Ovary (tissue), 10 donors: Measurements from ENCODE around the gene CARTPT. TPM values are rescaled to one million over a fixed set of nuclear protein-coding genes. Genes with fewer than 3 reads are reported as not detected.

Experiments
- DNase-seq, 5 donors: peaks; one replicate each; pipeline ENCODE4 v3.0.0-alpha.2; 2019 to 2020
- H3K27ac ChIP-seq, 2 donors: fragments of 200-600 bp; one replicate each; pipeline versions ENCODE4 v1.5.1 to v1.8.0; 2019 to 2022
- H3K27me3 ChIP-seq: fragments of 200-600 bp; one replicate; pipeline ENCODE4 v1.8.0; 2022
- H3K36me3 ChIP-seq: fragments of 200-600 bp; sonication (generic); one replicate; pipeline ENCODE4 v1.5.1; 2019
- H3K4me1 ChIP-seq: one replicate; pipeline ENCODE4 v1.8.1; 2013; ENCODE audit warnings: mild to moderate bottlenecking, moderate library complexity; ENCODE audit not compliant: insufficient read depth
- H3K4me3 ChIP-seq: fragments of 200-600 bp; sonication (generic); one replicate; pipeline ENCODE4 v1.5.1; 2017
- H3K9me3 ChIP-seq, 2 donors: fragments of 200-600 bp in 1 of 2; sonication (generic) in 1 of 2; one replicate each; pipeline versions ENCODE4 v1.5.1 to v1.8.1; 2013 to 2019; ENCODE audit warnings: mild to moderate bottlenecking in 1 of 2, moderate library complexity in 1 of 2
- CTCF ChIP-seq, 3 donors: fragments of 450-650 bp in 2 of 3; fragments of 200-600 bp in 1 of 3; IDR thresholded peaks; one replicate each; pipeline versions ENCODE4 v1.5.1 to v1.8.0; 2016 to 2022; ENCODE audit warnings: antibody characterized with exemption in 3 of 3, mild to moderate bottlenecking in 1 of 3
- EP300 ChIP-seq: sonication (generic); formaldehyde crosslinking; IDR thresholded peaks from one replicate; pipeline ENCODE4 v1.6.1; 2017; ENCODE audit warnings: antibody characterized with exemption
- POLR2A ChIP-seq: fragments of 450-650 bp; IDR thresholded peaks from one replicate; pipeline ENCODE4 v1.6.1; 2017; ENCODE audit warnings: antibody characterized with exemption, mild to moderate bottlenecking, moderate library complexity
- WGBS, 3 donors: extraction: QIAGEN DNeasy Blood & Tissue Kit in 1 of 3; methylation state at CpG; one replicate each; pipeline versions ENCODE4 v1.1.5 to v1.1.7; 2013 to 2017; 5-methylcytosine and 5-hydroxymethylcytosine counted together
- intact Hi-C, 4 donors: fragments of 100-400 bp; cut with DNase I; formaldehyde crosslinking; loops; one replicate each; pipeline versions ENCODE4 v1.11.0 to v1.15.1; 2022 to 2023
- long read RNA-seq, 3 donors: library from polyadenylated mRNA in 2 of 3; unstranded in 2 of 3; transcript quantifications; one replicate each; pipeline ENCODE4 v2.0.0 and lab custom pipeline, GENCODE V29; 2021 to 2026
- polyA plus RNA-seq, 2 donors: library from polyadenylated mRNA; stranded (reverse); fragments of 200-250 nt in 1 of 2; fragments of 350-450 nt in 1 of 2; fragmentation: Illumina TruSeq in 1 of 2; extraction: RNeasy Lipid Tissue Mini Kit (QIAGEN cat#74804) in 1 of 2; gene quantifications; one replicate each; pipeline ENCODE4 v1.2.3, GENCODE V29; 2013 to 2014
- total RNA-seq, 7 donors: library from RNA; depleted of rRNA in 2 of 7; stranded (reverse); fragments of >200 nt in 2 of 7; fragmentation: NEBNext Ultra II Directional in 3 of 7; extraction: Animal tissue kit (Norgen Biotek cat#: 25700) in 3 of 7; gene quantifications; one replicate each; pipeline versions ENCODE4 v1.1.0 to v1.2.4, GENCODE V29; 2016 to 2023
- donor health status: DM: no; HTN: no; CAD: no; lungs with moderate emphysema.
- donor health status: DM: no; HTN: no; CAD: no.
- donor health status: Bipolar disorder and iron deficiency.
- donor health status: DM: yes; HTN: yes; CAD: no.
- donor health status: DM: no; HTN: no; CAD: no.
- donor health status: DM: yes; HTN: yes; CAD: no.

The CARTPT gene
- under 1 TPM in 1 of 7 donors, not detected in 6; 0.63 TPM for total RNA-seq
- polyA plus RNA-seq, result not detected
- long read RNA-seq, donor 1, result 0 reads
- long read RNA-seq, donor 2, partial matches to known transcripts, result 0 of 1 reads
- long read RNA-seq, donor 2, other reads (novel, unspliced or antisense), result 0 of 1 reads
- long read RNA-seq, donor 3, result 0 reads

- Histone ChIP-seq H3K27me3 (no peaks in the 10 kb centered on the region), H3K36me3 (no peaks in the 10 kb centered on the region)
- intact Hi-C loops, result no loop called here
Observed at GRCh38 chr5:71719063-71719964, at the start of gene CARTPT. Gene CARTPT (plus strand): TSS chr5:71719275. CDS start chr5:71719294, 19 bp downstream.

GRCh38 chr5:71677977-71678376, 41.1 kb upstream of the CARTPT start:
- TF ChIP-seq CTCF (IDR thresholded peaks at IDR 0.05), result no peak
- no peak for TF ChIP-seq POLR2A
- no peak for TF ChIP-seq EP300

More at GRCh38 chr5:71719063-71719964, at the start of gene CARTPT:
- peak in 1 of 5 donors; percentile 41 for DNase-seq
- TF ChIP-seq POLR2A (no peak), EP300 (no peak), CTCF (IDR thresholded peaks at IDR 0.05) (no peak)
- Histone ChIP-seq H3K27ac (no peak within 1 kb of the TSS), H3K4me3 (no peak within 1 kb of the TSS), H3K9me3 (no peaks in the 10 kb centered on the region), H3K4me1 (no peaks in the 10 kb centered on the region)
- 3% methylated on average over 63 to 65 of the region's 65 CpGs for whole genome bisulfite sequencing, 3 donors

GRCh38 chr5:71679714-71680113, 39.4 kb upstream of the CARTPT start:
- Histone ChIP-seq H3K4me1 (no peaks in the 10 kb centered on the region), H3K4me3 (no peak overlapping the region), H3K36me3 (no peaks in the 10 kb centered on the region), H3K9me3 (peaks cover 0 to 3% of the 10 kb centered on the region in 2 donors), H3K27ac (no peak overlapping the region), H3K27me3 (no peaks in the 10 kb centered on the region)
- intact Hi-C loops, result no loop called here
- no peak for DNase-seq
- TF ChIP-seq EP300 (no peak), POLR2A (no peak), CTCF (IDR thresholded peaks at IDR 0.05) (no peak)
- WGBS, 3 donors, result 59 to 75% (median 62%) methylated on average over 5 of the region's 5 CpGs

More at GRCh38 chr5:71677977-71678376, 41.1 kb upstream of the CARTPT start:
- DNase-seq, result no peak
- no peaks in the 10 kb centered on the region for H3K36me3 ChIP-seq
- intact Hi-C loops, result no loop called here
- 84 to 89% (median 86%) methylated on average over 1 of the region's 1 CpG for WGBS, 3 donors
- no peak overlapping the region for H3K4me3 ChIP-seq
- H3K9me3 ChIP-seq, result no peaks in the 10 kb centered on the region
- no peaks in the 10 kb centered on the region for H3K27me3 ChIP-seq
- H3K27ac ChIP-seq, result no peak overlapping the region
- no peaks in the 10 kb centered on the region for H3K4me1 ChIP-seq

- no peaks in the 10 kb centered on the region for H3K27me3 ChIP-seq
- no peak overlapping the region for H3K4me3 ChIP-seq
- TF ChIP-seq CTCF (IDR thresholded peaks at IDR 0.05) (no peak), EP300 (no peak), POLR2A (no peak)
- no peaks in the 10 kb centered on the region for H3K4me1 ChIP-seq
- H3K36me3 ChIP-seq, result no peaks in the 10 kb centered on the region
- H3K27ac ChIP-seq, result no peak overlapping the region
- peaks cover 0 to 3% of the 10 kb centered on the region in 2 donors for H3K9me3 ChIP-seq
- intact Hi-C loops, result no loop called here
- no peak for DNase-seq
- WGBS, 3 donors, result 83 to 92% (median 88%) methylated on average over 2 of the region's 2 CpGs
Observed at GRCh38 chr5:71680510-71680909, 38.6 kb upstream of the CARTPT start.
